Muscle layer of duodenum (tissue), 2 donors: ENCODE measurements around the gene RPS6KC1.
"Not testable (repeated sequence)": the region's sequence is repeated elsewhere in the genome, so short reads cannot be mapped to it uniquely, and the experiment has no call there.

Experiments
- H3K27ac ChIP-seq: one replicate; pipeline ENCODE4 v1.7.0; 2013; ENCODE audit warnings: mild to moderate bottlenecking, low read length
- H3K27me3 ChIP-seq: one replicate; pipeline ENCODE4 v1.7.0; 2013; ENCODE audit warnings: low read depth, mild to moderate bottlenecking, control low read depth, low read length
- H3K36me3 ChIP-seq, 2 donors: one replicate each; pipeline ENCODE4 v1.7.0; 2013; ENCODE audit warnings: low read length in 2 of 2, control low read depth in 1 of 2, mild to moderate bottlenecking in 1 of 2; ENCODE audit not compliant: insufficient read depth in 2 of 2, control insufficient read depth in 1 of 2
- H3K4me1 ChIP-seq, 2 donors: one replicate each; pipeline ENCODE4 v1.7.0; 2013; ENCODE audit warnings: low read length in 2 of 2, mild to moderate bottlenecking in 2 of 2, control low read depth in 1 of 2, moderate library complexity in 1 of 2; ENCODE audit not compliant: insufficient read depth in 2 of 2, control insufficient read depth in 1 of 2
- H3K4me3 ChIP-seq, 2 donors: one replicate each; pipeline ENCODE4 v1.7.0; 2013; ENCODE audit warnings: low read length in 2 of 2, low read depth in 1 of 2, mild to moderate bottlenecking in 1 of 2
- H3K9me3 ChIP-seq, 2 donors: one replicate each; pipeline ENCODE4 v1.7.0; 2013; ENCODE audit warnings: low read length in 2 of 2, control low read depth in 1 of 2, mild to moderate bottlenecking in 1 of 2; ENCODE audit not compliant: control insufficient read depth in 1 of 2
- donor health status: healthy.

RPS6KC1 gene

GRCh38 chr1:213032651-213033050 lies 18.4 kb upstream of the RPS6KC1 start:
- no peaks in the 10 kb centered on the region for H3K36me3 ChIP-seq
- H3K9me3 ChIP-seq = no peaks in the 10 kb centered on the region
- no peak overlapping the region for H3K4me3 ChIP-seq
- no peak overlapping the region for H3K27ac ChIP-seq
- no peaks in the 10 kb centered on the region for H3K27me3 ChIP-seq
- no peaks in the 10 kb centered on the region for H3K4me1 ChIP-seq

- H3K27ac ChIP-seq = no peak overlapping the region
Observed at GRCh38 chr1:213034713-213035112, 16.3 kb upstream of the RPS6KC1 start.

DNA sequence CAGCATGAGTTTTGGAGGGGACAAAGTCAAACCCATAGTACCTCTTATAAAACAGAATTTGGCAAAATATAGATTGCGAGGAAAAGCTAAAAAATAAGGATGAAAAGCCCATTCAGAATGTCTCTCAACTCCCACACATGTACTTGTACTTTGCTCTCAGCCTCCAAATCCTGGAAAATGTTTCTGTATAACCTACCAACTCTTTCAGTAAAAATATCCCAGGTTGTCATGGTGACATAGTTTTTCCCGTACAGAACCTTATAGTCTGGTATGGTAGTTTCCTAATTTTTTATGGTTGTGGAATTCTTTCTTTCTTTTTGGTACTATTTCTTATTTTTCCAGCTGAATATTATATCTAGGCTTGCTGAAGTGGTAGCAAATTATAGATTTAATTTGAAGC lies 15.5 kb upstream of the RPS6KC1 start:
- no peak overlapping the region for H3K4me3 ChIP-seq
- H3K27ac ChIP-seq = no peak overlapping the region

More at GRCh38 chr1:213034713-213035112, 16.3 kb upstream of the RPS6KC1 start:
- Histone ChIP-seq H3K9me3 (no peaks in the 10 kb centered on the region), H3K36me3 (no peaks in the 10 kb centered on the region), H3K4me1 (no peaks in the 10 kb centered on the region), H3K27me3 (no peaks in the 10 kb centered on the region), H3K4me3 (no peak overlapping the region)

GRCh38 chr1:213041443-213041842 lies 9.6 kb upstream of the RPS6KC1 start:
- no peaks in the 10 kb centered on the region for H3K9me3 ChIP-seq

More for the DNA sequence above, 15.5 kb upstream of the RPS6KC1 start:
- no peaks in the 10 kb centered on the region for H3K9me3 ChIP-seq
- no peaks in the 10 kb centered on the region for H3K27me3 ChIP-seq
- H3K4me1 ChIP-seq = no peaks in the 10 kb centered on the region
- no peaks in the 10 kb centered on the region for H3K36me3 ChIP-seq

DNA sequence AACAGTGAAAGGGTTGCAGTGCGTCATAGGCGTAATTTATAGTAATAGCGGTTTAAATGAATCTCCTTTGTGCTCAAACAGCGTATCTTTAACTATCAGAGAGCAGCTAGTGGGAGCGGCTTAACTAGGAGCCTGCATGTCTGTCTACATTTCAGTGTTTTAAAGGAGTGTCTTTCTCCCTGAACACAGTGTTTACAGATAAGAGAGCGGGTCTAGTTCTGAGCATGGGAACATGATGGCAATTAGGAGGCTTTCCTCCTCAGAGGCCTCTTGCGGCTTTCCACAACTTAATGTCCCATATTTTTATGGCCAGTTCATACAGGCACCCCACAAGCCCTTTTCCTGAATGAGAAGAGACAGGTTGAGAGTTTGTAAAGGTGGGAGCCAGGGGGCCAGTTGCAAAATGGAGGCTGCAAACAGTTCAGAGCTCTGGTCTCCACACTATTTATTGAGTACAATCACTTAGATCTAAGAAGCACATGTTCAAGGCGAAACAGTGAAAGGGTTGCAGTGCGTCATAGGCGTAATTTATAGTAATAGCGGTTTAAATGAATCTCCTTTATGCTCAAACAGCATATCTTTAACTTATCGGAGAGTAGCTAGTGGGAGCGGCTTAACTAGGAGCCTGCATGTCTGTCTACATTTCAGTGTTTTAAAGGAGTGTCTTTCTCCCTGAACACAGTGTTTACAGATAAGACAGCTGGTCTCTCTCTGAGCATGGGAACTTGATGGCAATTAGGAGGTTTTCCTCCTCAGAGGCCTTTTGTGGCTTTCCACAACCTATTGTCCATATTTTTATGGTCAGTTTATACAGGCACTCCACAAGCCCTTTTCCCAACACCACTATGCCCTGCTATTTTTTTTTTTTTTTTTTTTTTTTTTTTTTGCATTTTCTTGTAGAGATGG lies 5.5 kb upstream of the RPS6KC1 start:
- not testable (repeated sequence) for H3K4me1 ChIP-seq, H3K27ac ChIP-seq, H3K4me3 ChIP-seq, H3K27me3 ChIP-seq, H3K36me3 ChIP-seq, H3K9me3 ChIP-seq

More at GRCh38 chr1:213041443-213041842, 9.6 kb upstream of the RPS6KC1 start:
- Histone ChIP-seq H3K27me3 (no peaks in the 10 kb centered on the region), H3K4me1 (no peaks in the 10 kb centered on the region), H3K4me3 (no peak overlapping the region), H3K27ac (no peak overlapping the region), H3K36me3 (no peaks in the 10 kb centered on the region)

DNA sequence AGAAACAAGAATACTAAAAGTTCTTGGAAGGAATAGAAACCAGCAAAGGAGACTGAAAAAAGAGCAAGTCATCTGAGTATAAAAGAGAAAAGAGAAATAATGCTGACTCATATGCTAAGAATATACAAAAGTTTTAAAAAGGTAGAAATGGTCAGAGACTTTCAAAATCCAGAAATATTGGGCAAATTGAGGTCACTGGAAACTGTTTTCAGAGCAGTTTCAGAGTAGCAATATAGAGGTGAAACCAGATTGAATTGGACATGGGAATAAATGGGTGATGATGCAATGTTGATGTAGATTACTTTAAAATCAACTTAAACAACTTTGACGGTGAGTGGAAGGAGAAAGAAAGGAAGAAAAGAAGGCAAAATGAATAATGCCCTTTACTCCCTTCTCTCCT lies 1.8 kb upstream of the RPS6KC1 start:
- H3K4me1 ChIP-seq = peaks cover 4 to 17% of the 10 kb centered on the region in 2 donors
- H3K27me3 ChIP-seq = no peaks in the 10 kb centered on the region
- no peak overlapping the region for H3K4me3 ChIP-seq
- no peaks in the 10 kb centered on the region for H3K36me3 ChIP-seq
- H3K9me3 ChIP-seq = no peaks in the 10 kb centered on the region
- no peak overlapping the region for H3K27ac ChIP-seq

GRCh38 chr1:213050745-213051126 lies 305 bp upstream of the RPS6KC1 start:
- Histone ChIP-seq H3K4me3 (peak overlapping the region; percentile 89 to 96), H3K4me1 (peaks cover 4 to 17% of the 10 kb centered on the region in 2 donors), H3K9me3 (no peaks in the 10 kb centered on the region), H3K27ac (peak overlapping the region; percentile 80), H3K36me3 (no peaks in the 10 kb centered on the region), H3K27me3 (no peaks in the 10 kb centered on the region)

DNA sequence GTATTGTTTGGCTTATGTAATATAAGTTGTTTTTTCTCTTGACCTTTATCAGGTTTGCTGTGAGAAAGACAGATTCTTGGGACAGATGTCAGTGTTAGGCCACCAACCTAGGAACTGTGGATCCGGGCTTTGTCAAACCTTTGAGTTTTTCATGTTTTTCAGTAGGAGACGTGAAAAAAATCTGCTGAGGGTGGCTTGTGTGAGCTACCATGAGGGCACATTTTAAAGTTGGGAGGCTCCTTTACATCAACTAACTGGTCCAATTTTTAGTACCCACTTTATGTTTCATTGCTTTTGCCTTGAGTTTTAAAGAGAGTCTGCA lies 801 bp downstream of the RPS6KC1 start:
- Histone ChIP-seq H3K27me3 (no peaks in the 10 kb centered on the region), H3K4me1 (peaks cover 4 to 17% of the 10 kb centered on the region in 2 donors), H3K36me3 (no peaks in the 10 kb centered on the region), H3K27ac (peak overlapping the region; percentile 45), H3K4me3 (peak overlapping the region; percentile 89 to 96), H3K9me3 (no peaks in the 10 kb centered on the region)

DNA sequence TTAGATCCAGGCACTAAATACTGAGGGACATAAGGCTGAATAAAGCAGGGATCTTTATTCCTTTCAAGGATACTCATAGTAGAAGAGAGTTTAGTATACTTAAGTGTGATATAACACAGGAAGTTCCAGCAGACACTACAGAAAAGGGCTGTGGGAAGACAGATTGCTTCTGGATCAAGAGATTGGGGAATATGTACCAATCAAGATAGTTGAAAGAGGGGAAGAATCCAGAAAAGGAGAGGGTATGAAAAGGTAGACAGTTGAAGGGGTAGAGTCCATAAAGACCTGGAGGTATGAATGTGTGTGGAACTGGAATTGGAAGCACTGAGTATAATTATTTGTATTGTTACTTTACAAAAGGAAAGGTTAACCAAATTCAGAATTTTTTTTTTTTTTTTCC lies 2.4 kb downstream of the RPS6KC1 start:
- Histone ChIP-seq H3K36me3 (no peaks in the 10 kb centered on the region), H3K27ac (no peak overlapping the region), H3K27me3 (no peaks in the 10 kb centered on the region), H3K4me3 (no peak overlapping the region), H3K4me1 (peaks cover 4 to 17% of the 10 kb centered on the region in 2 donors), H3K9me3 (no peaks in the 10 kb centered on the region)

GRCh38 chr1:213054142-213054541 lies 3.1 kb downstream of the RPS6KC1 start:
- Histone ChIP-seq H3K4me1 (peaks cover 4 to 17% of the 10 kb centered on the region in 2 donors), H3K27me3 (no peaks in the 10 kb centered on the region), H3K27ac (no peak overlapping the region), H3K4me3 (no peak overlapping the region), H3K36me3 (no peaks in the 10 kb centered on the region), H3K9me3 (no peaks in the 10 kb centered on the region)

- Histone ChIP-seq H3K4me3 (no peak overlapping the region), H3K36me3 (no peaks in the 10 kb centered on the region), H3K27ac (no peak overlapping the region), H3K27me3 (no peaks in the 10 kb centered on the region), H3K4me1 (peaks cover 4 to 17% of the 10 kb centered on the region in 2 donors), H3K9me3 (no peaks in the 10 kb centered on the region)
Observed at GRCh38 chr1:213054733-213055591, 3.9 kb downstream of the RPS6KC1 start.
